Thyroid gland (tissue), 4 donors: ENCODE results near the gene SRPX2.

ENCODE experiments used
- CTCF ChIP-seq, 6 experiments: fragments of 200-600 bp in 3 of 6; fragments of 450-650 bp in 3 of 6; sonication (generic) in 3 of 6; IDR thresholded peaks; one replicate each; pipeline ENCODE4 v1.5.1; 2016 to 2019; ENCODE audit warnings: antibody characterized with exemption in 6 of 6, mild to moderate bottlenecking in 2 of 6, inconsistent platforms in 1 of 6, moderate library complexity in 1 of 6
- POLR2A ChIP-seq, 2 donors: fragments of 450-650 bp; IDR thresholded peaks; one replicate each; pipeline ENCODE4 v1.6.1; 2017; ENCODE audit warnings: antibody characterized with exemption in 2 of 2, mild to moderate bottlenecking in 2 of 2, moderate library complexity in 1 of 2

DNA sequence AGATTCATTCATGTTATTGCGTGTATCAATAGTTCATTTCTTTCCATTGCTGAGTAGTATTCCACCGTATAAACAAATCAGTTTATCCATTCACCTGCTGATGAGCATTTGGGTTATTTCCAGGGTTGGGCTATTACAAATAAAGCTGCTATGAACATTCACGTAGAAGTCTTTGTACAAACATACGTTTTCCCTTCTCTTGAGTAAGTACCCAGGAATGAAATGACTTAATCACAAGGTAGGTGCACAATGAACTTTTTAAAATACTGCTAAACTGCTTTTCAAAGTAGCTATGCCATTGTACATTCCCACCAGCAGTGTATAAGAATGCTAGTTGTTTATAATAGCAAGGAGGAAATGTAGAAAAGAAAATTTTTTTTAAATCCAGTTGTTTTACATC, 52.0 kb downstream of the SRPX2 start:
- TF ChIP-seq POLR2A (IDR thresholded peaks at IDR 0.05): no peak
- no peak for TF ChIP-seq CTCF (IDR thresholded peaks at IDR 0.05)
